NT2/D1 (cell line): ENCODE measurements around the gene RGS2.

Experiments used
- DNase-seq: peaks from one replicate; pipeline ENCODE4 v3.0.0-alpha.2; 2011; ENCODE audit warnings: low read depth, low spot score
- H3K27me3 ChIP-seq: 2 replicates; pipeline ENCODE4 v1.6.0; 2011; ENCODE audit warnings: mild to moderate bottlenecking; ENCODE audit not compliant: insufficient read length, insufficient read depth
- H3K36me3 ChIP-seq: 2 replicates; pipeline ENCODE4 v1.6.1; 2011; ENCODE audit warnings: mild to moderate bottlenecking, low read length, mixed read lengths; ENCODE audit not compliant: insufficient read depth, insufficient read length
- H3K4me1 ChIP-seq: 2 replicates; pipeline ENCODE4 v1.5.1; 2011; ENCODE audit not compliant: insufficient read depth, insufficient read length
- H3K4me3 ChIP-seq: 2 replicates; pipeline ENCODE4 v1.5.1; 2011; ENCODE audit warnings: low read depth; ENCODE audit not compliant: insufficient read length
- H3K9ac ChIP-seq: 2 replicates; pipeline ENCODE4 v1.6.0; 2011; ENCODE audit warnings: low read depth; ENCODE audit not compliant: insufficient read length
- H3K9me3 ChIP-seq: 2 replicates; pipeline ENCODE4 v1.5.1; 2011; ENCODE audit warnings: mild to moderate bottlenecking, low read length; ENCODE audit not compliant: insufficient read depth
- SUZ12 ChIP-seq: IDR thresholded peaks from 2 replicates; pipeline ENCODE4 v1.6.1; 2011; ENCODE audit not compliant: insufficient read length, insufficient read depth; ENCODE audit errors: extremely low read depth
- YY1 ChIP-seq: IDR thresholded peaks from 2 replicates; pipeline ENCODE4 v1.6.1; 2011; ENCODE audit not compliant: insufficient read length, insufficient read depth
- ZNF274 ChIP-seq: IDR thresholded peaks from 2 replicates; pipeline ENCODE4 v1.6.1; 2011; ENCODE audit warnings: mild to moderate bottlenecking, low read depth, low read length

The RGS2 gene

GRCh38 chr1:192795916-192796618, 12.8 kb upstream of the RGS2 start:
- no peak overlapping the region for H3K4me3 ChIP-seq
- no peaks in the 10 kb centered on the region for H3K36me3 ChIP-seq
- H3K9me3 ChIP-seq: no peaks in the 10 kb centered on the region
- no peaks in the 10 kb centered on the region for H3K4me1 ChIP-seq
- no peak overlapping the region for H3K9ac ChIP-seq
- no peak for DNase-seq
- no peak for TF ChIP-seq YY1
- no peaks in the 10 kb centered on the region for H3K27me3 ChIP-seq

- Histone ChIP-seq H3K36me3 (no peaks in the 10 kb centered on the region), H3K9me3 (no peaks in the 10 kb centered on the region), H3K4me3 (no peak overlapping the region), H3K9ac (no peak overlapping the region), H3K27me3 (no peaks in the 10 kb centered on the region), H3K4me1 (no peaks in the 10 kb centered on the region)
- TF ChIP-seq SUZ12: no peak
- no peak for TF ChIP-seq ZNF274
- TF ChIP-seq YY1: no peak
- DNase-seq: no peak
These were observed 11.7 kb upstream of the RGS2 start for GRCh38 chr1:192797143-192797542.

- Histone ChIP-seq H3K36me3 (no peaks in the 10 kb centered on the region), H3K4me1 (no peaks in the 10 kb centered on the region), H3K27me3 (no peaks in the 10 kb centered on the region), H3K4me3 (no peak overlapping the region), H3K9me3 (no peaks in the 10 kb centered on the region), H3K9ac (no peak overlapping the region)
- no peak for DNase-seq
- TF ChIP-seq ZNF274 (no peak), SUZ12 (no peak), YY1 (no peak)
These were observed 10.9 kb upstream of the RGS2 start for GRCh38 chr1:192797891-192798290.

GRCh38 chr1:192801451-192801850, 7.4 kb upstream of the RGS2 start:
- Histone ChIP-seq H3K4me1 (no peaks in the 10 kb centered on the region), H3K9me3 (no peaks in the 10 kb centered on the region), H3K4me3 (no peak overlapping the region), H3K36me3 (no peaks in the 10 kb centered on the region), H3K27me3 (no peaks in the 10 kb centered on the region), H3K9ac (no peak overlapping the region)
- TF ChIP-seq YY1: no peak
- TF ChIP-seq ZNF274: no peak
- no peak for TF ChIP-seq SUZ12
- no peak for DNase-seq

- Histone ChIP-seq H3K4me3 (no peak overlapping the region), H3K4me1 (no peaks in the 10 kb centered on the region), H3K36me3 (no peaks in the 10 kb centered on the region), H3K27me3 (no peaks in the 10 kb centered on the region), H3K9me3 (no peaks in the 10 kb centered on the region), H3K9ac (no peak overlapping the region)
- DNase-seq: no peak
- TF ChIP-seq YY1: no peak
- TF ChIP-seq SUZ12: no peak
- TF ChIP-seq ZNF274: no peak
These were observed 6.4 kb upstream of the RGS2 start for GRCh38 chr1:192802406-192802805.

- Histone ChIP-seq H3K4me3 (no peak overlapping the region), H3K9me3 (no peaks in the 10 kb centered on the region), H3K36me3 (no peaks in the 10 kb centered on the region), H3K9ac (no peak overlapping the region), H3K4me1 (no peaks in the 10 kb centered on the region), H3K27me3 (no peaks in the 10 kb centered on the region)
- DNase-seq: no peak
- TF ChIP-seq YY1 (no peak), ZNF274 (no peak), SUZ12 (no peak)
These were observed 5.3 kb upstream of the RGS2 start for GRCh38 chr1:192803501-192803900.

- H3K36me3 ChIP-seq: peaks cover 8% of the 10 kb centered on the region
These were observed 3.0 kb upstream of the RGS2 start for GRCh38 chr1:192805832-192806323.

More at GRCh38 chr1:192805832-192806323, 3.0 kb upstream of the RGS2 start:
- TF ChIP-seq SUZ12 (no peak), ZNF274 (no peak), YY1 (no peak)
- Histone ChIP-seq H3K9ac (no peak overlapping the region), H3K4me3 (no peak overlapping the region), H3K27me3 (no peaks in the 10 kb centered on the region), H3K4me1 (no peaks in the 10 kb centered on the region), H3K9me3 (no peaks in the 10 kb centered on the region)
- DNase-seq: no peak
